HL-60 (cell line): ENCODE data around the gene MAP4K4.
A peak's percentile ranks its signal among the peaks of the same experiment; 100 is the strongest.

ENCODE experiments used
- DNase-seq, 2 experiments: peaks; one replicate each; pipeline ENCODE4 v3.0.0-alpha.2; 2010 to 2020; ENCODE audit warnings: low read depth in 1 of 2, low spot score in 1 of 2
- H3K27ac ChIP-seq: fragments of 250-450 bp; sonication (Bioruptor Pico); replicated peaks from 2 replicates; pipeline ENCODE4 v1.5.1; 2020; ENCODE audit warnings: mild to moderate bottlenecking, moderate library complexity
- H3K27me3 ChIP-seq: fragments of 250-450 bp; sonication (Bioruptor Pico); 2 replicates; pipeline ENCODE4 v1.5.1; 2021; ENCODE audit warnings: mild to moderate bottlenecking, moderate library complexity; ENCODE audit not compliant: insufficient read depth, poor library complexity, severe bottlenecking
- H3K4me3 ChIP-seq: replicated peaks from 2 replicates; pipeline ENCODE4 v1.5.1; 2011; ENCODE audit warnings: mild to moderate bottlenecking, control low read depth, low read length; ENCODE audit not compliant: insufficient read depth
- CTCF ChIP-seq: IDR thresholded peaks from one replicate; pipeline ENCODE4 v1.5.1; 2011; ENCODE audit warnings: low read length, control low read depth, inconsistent platforms; ENCODE audit not compliant: insufficient read depth
- GABPA ChIP-seq: IDR thresholded peaks from 2 replicates; pipeline ENCODE4 v1.6.1; 2012; ENCODE audit warnings: low read depth
- POLR2AphosphoS5 ChIP-seq: IDR thresholded peaks from 2 replicates; pipeline ENCODE4 v1.6.1; 2012; ENCODE audit warnings: low read depth
- REST ChIP-seq: IDR thresholded peaks from 2 replicates; pipeline ENCODE4 v1.6.1; 2012; ENCODE audit warnings: low read depth; ENCODE audit not compliant: insufficient replicate concordance
- SPI1 ChIP-seq: IDR thresholded peaks from 2 replicates; pipeline ENCODE4 v1.6.1; 2012; ENCODE audit warnings: low read depth, mild to moderate bottlenecking, borderline replicate concordance

MAP4K4 gene

GRCh38 chr2:101710036-101710435, 12.5 kb downstream of the MAP4K4 start:
- H3K27me3 ChIP-seq: no peaks in the 10 kb centered on the region
- no peak overlapping the region for H3K4me3 ChIP-seq
- no peak for DNase-seq
- no peak overlapping the region for H3K27ac ChIP-seq
- TF ChIP-seq GABPA: no peak
- TF ChIP-seq CTCF: no peak
- TF ChIP-seq REST: no peak
- no peak for TF ChIP-seq POLR2AphosphoS5
- TF ChIP-seq SPI1: no peak

- no peaks in the 10 kb centered on the region for H3K27me3 ChIP-seq
- TF ChIP-seq POLR2AphosphoS5 (no peak), REST (no peak), CTCF (no peak), SPI1 (no peak), GABPA (no peak)
- H3K4me3 ChIP-seq: no peak overlapping the region
- DNase-seq: no peak
- no peak overlapping the region for H3K27ac ChIP-seq
These were observed 13.2 kb downstream of the MAP4K4 start for GRCh38 chr2:101710471-101711318.

GRCh38 chr2:101714118-101714517, 16.6 kb downstream of the MAP4K4 start:
- no peak for DNase-seq
- Histone ChIP-seq H3K4me3 (no peak overlapping the region), H3K27me3 (no peaks in the 10 kb centered on the region), H3K27ac (peak overlapping the region; percentile 62)
- TF ChIP-seq SPI1: peak; percentile 66
- no peak for TF ChIP-seq CTCF
- TF ChIP-seq GABPA: peak; percentile 44; the same call in 1 of the 2 replicates
- TF ChIP-seq REST: no peak
